Islet of Langerhans (tissue), 1 donor: ENCODE data around the gene INPP4B.

ENCODE experiments used
- FAIRE-seq: peaks from one replicate; lab custom pipeline; 2011; peaks lifted over from hg19 to GRCh38; lab: Jason Lieb, UNC

INPP4B gene

GRCh38 chr4:142285222-142285583 lies 560.9 kb downstream of the INPP4B start:
- FAIRE-seq = no peak

GRCh38 chr4:142284402-142285221 lies 561.5 kb downstream of the INPP4B start:
- no peak for FAIRE-seq

- peak; percentile 38 for FAIRE-seq
Observed at GRCh38 chr4:142282870-142283431, 563.1 kb downstream of the INPP4B start.

GRCh38 chr4:142281999-142282398 lies 564.1 kb downstream of the INPP4B start:
- FAIRE-seq = no peak

GRCh38 chr4:142278663-142279062 lies 567.4 kb downstream of the INPP4B start:
- no peak for FAIRE-seq

GRCh38 chr4:142278171-142278570 lies 567.9 kb downstream of the INPP4B start:
- FAIRE-seq = no peak

- no peak for FAIRE-seq
Observed at GRCh38 chr4:142274137-142274536, 572.0 kb downstream of the INPP4B start.

GRCh38 chr4:142272452-142272851 lies 573.6 kb downstream of the INPP4B start:
- no peak for FAIRE-seq

GRCh38 chr4:142271832-142272231 lies 574.3 kb downstream of the INPP4B start:
- FAIRE-seq = no peak

GRCh38 chr4:142267101-142267500 lies 579.0 kb downstream of the INPP4B start:
- FAIRE-seq = no peak

GRCh38 chr4:142265946-142266345 lies 580.2 kb downstream of the INPP4B start:
- no peak for FAIRE-seq

GRCh38 chr4:142265536-142265935 lies 580.6 kb downstream of the INPP4B start:
- FAIRE-seq = no peak

- FAIRE-seq = no peak
Observed at GRCh38 chr4:142264961-142265360, 581.1 kb downstream of the INPP4B start.

- no peak for FAIRE-seq
Observed at GRCh38 chr4:142262956-142263355, 583.1 kb downstream of the INPP4B start.

- no peak for FAIRE-seq
Observed at GRCh38 chr4:142248946-142249345, 597.2 kb downstream of the INPP4B start.

GRCh38 chr4:142243255-142243654 lies 602.8 kb downstream of the INPP4B start:
- FAIRE-seq = no peak

GRCh38 chr4:142242156-142242555 lies 603.9 kb downstream of the INPP4B start:
- no peak for FAIRE-seq

- no peak for FAIRE-seq
Observed at GRCh38 chr4:142238589-142238988, 607.5 kb downstream of the INPP4B start.

GRCh38 chr4:142236268-142236667 lies 609.8 kb downstream of the INPP4B start:
- FAIRE-seq = no peak

GRCh38 chr4:142231787-142232186 lies 614.3 kb downstream of the INPP4B start:
- no peak for FAIRE-seq

- no peak for FAIRE-seq
Observed at GRCh38 chr4:142230991-142231390, 615.1 kb downstream of the INPP4B start.

GRCh38 chr4:142226014-142226413 lies 620.1 kb downstream of the INPP4B start:
- FAIRE-seq = no peak

GRCh38 chr4:142222127-142222526 lies 624.0 kb downstream of the INPP4B start:
- no peak for FAIRE-seq

- no peak for FAIRE-seq
Observed at GRCh38 chr4:142218726-142219125, 627.4 kb downstream of the INPP4B start.
